Parathyroid adenoma (tissue), 2 donors: ENCODE data around the gene SRGAP2B.
"Not testable (repeated sequence)": the region's sequence is repeated elsewhere in the genome, so short reads cannot be mapped to it uniquely, and the experiment has no call there.

Source experiments
- H2AFZ ChIP-seq: fragments of 300-600 bp; sonication (generic); one replicate; pipeline ENCODE4 v1.7.0; 2017; ENCODE audit warnings: antibody characterized with exemption, mild to moderate bottlenecking
- H3K27ac ChIP-seq: fragments of 300-600 bp; sonication (generic); one replicate; pipeline ENCODE4 v1.7.0; 2017
- H3K27me3 ChIP-seq: fragments of 300-600 bp; sonication (generic); one replicate; pipeline ENCODE4 v1.7.0; 2017; ENCODE audit warnings: low read length; ENCODE audit not compliant: control insufficient read depth, insufficient read depth
- H3K36me3 ChIP-seq: fragments of 300-600 bp; sonication (generic); one replicate; pipeline ENCODE4 v1.7.0; 2017; ENCODE audit warnings: low read length; ENCODE audit not compliant: control insufficient read depth, insufficient read depth
- H3K4me1 ChIP-seq: fragments of 300-600 bp; sonication (generic); one replicate; pipeline ENCODE4 v1.7.0; 2017; ENCODE audit warnings: control low read depth
- H3K4me2 ChIP-seq: fragments of 300-600 bp; sonication (generic); one replicate; pipeline ENCODE4 v1.7.0; 2017; ENCODE audit warnings: low read length
- H3K4me3 ChIP-seq: fragments of 300-600 bp; sonication (generic); one replicate; pipeline ENCODE4 v1.7.0; 2017; ENCODE audit warnings: low read depth, low read length
- H3K79me2 ChIP-seq: fragments of 300-600 bp; sonication (generic); one replicate; pipeline ENCODE4 v1.7.0; 2017; ENCODE audit warnings: control low read depth
- H3K9ac ChIP-seq: fragments of 300-600 bp; sonication (generic); one replicate; pipeline ENCODE4 v1.7.0; 2017; ENCODE audit warnings: mild to moderate bottlenecking
- H3K9me3 ChIP-seq: fragments of 300-600 bp; sonication (generic); one replicate; pipeline ENCODE4 v1.7.0; 2017; ENCODE audit warnings: low read length; ENCODE audit not compliant: control insufficient read depth
- donor health status: primary hyperparathyroidism.

Gene SRGAP2B

DNA sequence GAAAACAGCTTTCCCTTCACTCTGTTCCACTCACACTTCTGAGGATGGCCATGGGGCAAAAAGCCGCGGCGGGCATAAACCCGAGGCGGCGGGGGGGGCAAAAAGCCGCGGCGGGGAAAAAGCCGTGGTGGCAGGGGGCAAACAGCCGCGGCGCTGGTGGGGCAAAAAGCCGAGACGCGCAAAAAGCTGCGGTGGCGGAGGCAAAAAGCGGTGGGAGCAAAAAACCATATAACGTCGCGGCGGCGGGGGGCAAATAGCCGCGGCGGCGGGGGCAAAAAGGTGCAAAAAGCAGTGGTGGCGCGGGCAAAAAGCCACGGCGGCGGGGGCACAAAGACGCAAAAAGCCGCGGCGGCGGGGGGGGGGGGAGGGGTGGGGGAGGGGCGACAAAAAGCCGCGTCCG lies 212.8 kb downstream of the SRGAP2B start:
- not testable (repeated sequence) for H3K79me2 ChIP-seq, H3K27ac ChIP-seq, H3K4me3 ChIP-seq, H3K36me3 ChIP-seq, H3K27me3 ChIP-seq, H3K4me2 ChIP-seq, H3K9me3 ChIP-seq, H3K9ac ChIP-seq, H3K4me1 ChIP-seq, H2AFZ ChIP-seq

GRCh38 chr1:144858607-144859006 lies 236.5 kb downstream of the SRGAP2B start:
- not testable (repeated sequence) for H3K27me3 ChIP-seq, H3K4me1 ChIP-seq, H3K4me2 ChIP-seq, H3K36me3 ChIP-seq, H2AFZ ChIP-seq, H3K9ac ChIP-seq, H3K79me2 ChIP-seq, H3K27ac ChIP-seq, H3K9me3 ChIP-seq, H3K4me3 ChIP-seq
